ENCODE data around the gene MICALL1. TPM values are rescaled to one million over a fixed set of nuclear protein-coding genes. Genes with fewer than 3 reads are reported as not detected.

The MICALL1 gene

Small RNAs within 50 kb of the gene (microRNA-seq; reads per million reads assigned to microRNA genes)
- gene MIR4534, result not detected
- 2.1 reads per million for gene MIR6820

Measured in HL-60 (cell line).